ENCODE measurements around the gene BHLHA15. TPM values are rescaled to one million over a fixed set of nuclear protein-coding genes. Genes with fewer than 3 reads are reported as not detected.

Gene BHLHA15
- polyA plus RNA-seq (ENCODE audit: insufficient read length in 3 of 3), result under 1 TPM in 2 of 3 donors, not detected in 1; 0.16 to 0.44 TPM
- long read RNA-seq, donor 1, result 0 reads
- long read RNA-seq, donor 2, result 0 reads
- long read RNA-seq, donor 3, result 0 reads
- long read RNA-seq, donor 4, result 0 reads
- long read RNA-seq, donor 5, result 0 reads
- long read RNA-seq, donor 6, result 0 reads
- long read RNA-seq, donor 7, result 0 reads
- long read RNA-seq, donor 8, result 0 reads
- long read RNA-seq, donor 9, result 0 reads
- long read RNA-seq, donor 10, result 0 reads
- long read RNA-seq, donor 11, result 0 reads
- long read RNA-seq, donor 12, partial matches to known transcripts, result 0 of 1 reads
- long read RNA-seq, donor 12, other reads (novel, unspliced or antisense), result 0 of 1 reads
- long read RNA-seq, donor 13, result 0 reads
- long read RNA-seq, donor 14, result 0 reads
- long read RNA-seq, donor 15, result 0 reads
- long read RNA-seq, donor 16, result 0 reads

DNA sequence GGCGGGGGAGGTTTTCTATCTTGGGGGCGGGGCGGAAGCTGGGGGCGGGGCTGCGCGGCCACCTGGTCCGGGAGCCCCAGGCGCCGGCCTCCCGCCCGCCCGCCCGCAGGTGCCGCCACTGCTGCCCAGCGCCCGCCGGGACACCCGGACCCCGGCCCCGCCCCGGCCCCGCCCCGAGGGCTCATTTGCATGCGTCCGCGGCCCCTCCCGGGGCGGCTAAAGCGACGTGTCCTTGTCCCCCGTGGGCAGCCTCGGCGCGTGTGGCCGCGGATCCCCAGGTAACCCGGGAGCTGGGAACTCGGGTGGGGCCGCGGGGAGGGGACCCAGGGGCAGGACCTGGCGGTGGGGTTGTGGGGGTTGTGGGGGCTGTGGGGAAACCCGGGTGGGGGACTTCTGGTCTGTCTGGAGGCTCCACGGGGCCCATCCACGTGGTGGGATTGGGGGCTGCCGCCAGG is at the start of gene BHLHA15:
Gene BHLHA15 (plus strand): TSS at position 219 of the 455 bp plus-strand sequence. CDS start 871 bp downstream, outside the sequence.
- DNase-seq, result no peak

DNA sequence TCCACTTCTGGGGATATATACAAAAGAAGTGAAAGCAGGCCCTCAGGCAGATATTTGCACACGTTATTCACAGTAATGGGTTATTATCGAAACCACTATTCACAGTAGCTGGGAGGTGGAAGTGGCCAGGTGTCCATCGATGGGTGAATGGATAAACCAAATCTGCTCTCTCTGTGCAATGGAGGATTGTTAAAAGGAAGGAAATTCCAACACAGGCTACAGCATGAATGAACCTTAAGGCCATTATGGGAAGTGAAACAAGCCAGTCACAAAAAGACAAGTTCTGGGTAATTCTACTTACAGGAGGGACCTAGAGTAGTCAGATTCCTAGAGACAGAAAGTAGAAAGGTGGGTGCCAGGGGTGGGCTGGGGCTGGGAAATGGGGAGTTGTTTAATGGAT is 48.5 kb upstream of the BHLHA15 start:
- DNase-seq, result no peak

DNA sequence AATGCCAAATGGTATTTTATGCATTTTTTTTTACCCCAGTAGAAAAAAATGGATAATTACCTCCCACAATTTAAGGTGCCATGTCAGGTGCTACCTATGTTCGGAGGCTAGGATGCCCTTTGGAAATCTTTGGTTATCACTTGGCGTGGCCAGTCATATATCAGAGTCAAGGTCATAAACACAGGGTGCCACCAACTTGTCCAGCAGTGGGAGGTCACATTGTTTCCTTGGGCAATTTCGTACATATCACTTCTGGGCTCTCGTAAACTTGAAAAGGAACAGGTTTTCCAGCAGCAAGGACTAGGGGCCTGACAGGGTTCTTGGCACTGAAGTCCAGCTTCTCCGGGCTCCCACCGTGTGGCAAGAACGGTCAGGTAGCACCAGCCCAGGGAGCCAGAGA is 48.0 kb upstream of the BHLHA15 start:
- DNase-seq, result no peak

DNA sequence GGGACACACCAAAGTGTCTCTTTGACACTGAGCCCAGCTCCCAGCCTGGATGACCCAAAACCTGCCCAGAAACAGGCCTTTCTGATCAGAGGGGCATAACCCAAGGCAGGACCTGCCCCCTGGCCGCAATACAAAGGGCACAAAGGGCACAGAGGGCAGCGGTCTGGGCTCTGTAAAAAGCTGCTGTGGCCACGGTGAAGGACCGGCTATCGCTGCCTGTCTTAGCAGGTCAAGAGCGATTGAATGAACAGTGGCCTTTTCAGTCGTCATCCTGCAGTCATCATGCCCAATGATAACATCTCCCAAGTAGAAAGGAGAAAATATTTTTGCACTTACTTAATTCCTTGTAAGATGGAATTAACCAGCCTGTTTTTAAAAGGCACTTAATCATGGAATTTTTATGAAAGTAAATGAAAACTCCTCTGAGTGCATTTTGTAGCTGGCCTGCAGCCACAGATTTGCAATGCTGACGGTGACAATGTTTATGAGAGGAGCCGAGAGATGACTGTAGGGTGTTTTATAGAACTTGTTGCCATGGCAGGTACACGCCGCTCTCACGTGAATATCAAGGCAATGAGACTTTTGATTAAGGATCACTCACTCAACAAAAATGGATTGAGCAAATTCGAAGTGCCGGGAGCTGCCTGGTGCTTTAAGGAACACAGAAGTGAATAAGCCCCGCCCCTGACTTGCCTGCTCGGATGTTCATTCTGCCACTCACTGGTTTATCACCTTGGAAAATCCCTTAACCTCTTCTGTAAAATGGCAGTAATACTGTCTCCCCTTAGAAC is 47.3 kb upstream of the BHLHA15 start:
- no peak for DNase-seq

DNA sequence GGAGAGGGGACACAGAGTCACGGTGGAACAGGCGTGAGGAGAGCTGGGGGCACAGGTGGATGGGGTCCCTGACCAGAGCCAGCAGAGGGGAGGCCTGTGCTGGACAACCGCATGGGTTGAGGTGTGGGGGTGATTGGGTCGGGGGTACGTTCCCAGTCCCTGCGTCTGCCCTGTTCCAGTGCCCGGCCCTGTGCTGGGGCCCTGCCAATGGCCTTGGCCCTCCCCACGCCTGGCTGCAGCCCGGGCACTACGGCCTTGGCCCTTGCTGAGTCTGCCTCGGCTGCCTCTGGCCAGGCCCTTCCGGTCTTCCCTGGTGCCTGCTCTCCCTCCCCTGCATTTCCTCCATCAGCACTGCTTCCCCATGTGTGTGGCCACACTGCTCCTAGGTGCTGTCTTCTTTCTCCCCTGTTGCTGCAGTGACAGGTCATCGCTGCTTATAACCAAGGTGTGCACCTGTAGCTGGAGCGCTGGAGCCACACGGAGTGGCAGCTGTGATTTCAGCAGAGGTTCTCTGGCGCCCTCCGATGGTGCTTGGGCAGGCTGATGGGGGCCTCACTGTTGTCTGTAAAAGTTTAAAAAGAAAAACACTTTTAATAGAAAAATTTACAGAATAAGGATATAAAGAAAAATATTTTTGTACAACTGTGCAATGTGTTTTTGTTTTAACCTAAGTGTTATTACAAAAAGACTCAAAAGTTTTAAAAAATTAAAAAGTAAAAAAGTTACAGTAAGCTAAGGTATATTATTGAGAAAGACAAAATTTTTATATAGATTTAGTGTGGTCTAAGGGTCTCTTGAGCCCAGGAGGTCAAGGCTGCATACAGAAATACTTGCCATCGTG is 45.2 kb upstream of the BHLHA15 start:
- DNase-seq, result peak; percentile 19

DNA sequence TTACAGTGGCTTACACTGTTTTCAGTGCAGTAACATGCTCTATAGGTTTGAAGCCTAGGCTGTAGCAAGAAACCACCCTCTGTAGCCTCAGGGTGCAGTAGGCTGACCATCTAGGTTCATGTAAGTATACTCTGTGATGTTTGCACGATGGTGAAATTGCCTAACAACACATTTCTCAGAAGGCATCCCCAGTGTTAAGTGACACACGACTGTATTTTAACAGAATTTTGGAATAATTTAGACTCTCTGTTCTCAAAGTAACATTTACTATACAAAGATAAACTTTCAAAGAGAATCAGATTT is 44.6 kb upstream of the BHLHA15 start:
- no peak for DNase-seq

DNA sequence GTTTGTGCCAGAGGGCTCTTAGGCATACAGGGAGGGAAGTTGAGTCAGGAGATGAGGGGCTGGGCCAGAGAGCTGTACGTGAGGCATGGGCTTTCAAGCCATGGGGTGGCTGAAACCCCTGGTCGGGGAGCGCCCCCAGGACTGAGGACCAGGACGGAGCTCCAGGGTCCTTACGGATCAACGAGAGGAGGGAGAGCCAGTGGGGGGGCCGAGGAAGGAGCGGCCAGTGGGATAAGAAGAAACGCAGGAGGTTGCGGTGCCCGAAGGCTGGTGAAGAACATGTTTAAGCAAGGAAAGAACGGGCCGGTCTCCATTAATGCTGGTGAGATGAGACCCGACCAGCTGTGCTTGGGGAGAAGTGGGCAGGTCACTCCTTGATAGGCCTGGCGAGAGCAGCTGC is 43.6 kb upstream of the BHLHA15 start:
- no peak for DNase-seq

DNA sequence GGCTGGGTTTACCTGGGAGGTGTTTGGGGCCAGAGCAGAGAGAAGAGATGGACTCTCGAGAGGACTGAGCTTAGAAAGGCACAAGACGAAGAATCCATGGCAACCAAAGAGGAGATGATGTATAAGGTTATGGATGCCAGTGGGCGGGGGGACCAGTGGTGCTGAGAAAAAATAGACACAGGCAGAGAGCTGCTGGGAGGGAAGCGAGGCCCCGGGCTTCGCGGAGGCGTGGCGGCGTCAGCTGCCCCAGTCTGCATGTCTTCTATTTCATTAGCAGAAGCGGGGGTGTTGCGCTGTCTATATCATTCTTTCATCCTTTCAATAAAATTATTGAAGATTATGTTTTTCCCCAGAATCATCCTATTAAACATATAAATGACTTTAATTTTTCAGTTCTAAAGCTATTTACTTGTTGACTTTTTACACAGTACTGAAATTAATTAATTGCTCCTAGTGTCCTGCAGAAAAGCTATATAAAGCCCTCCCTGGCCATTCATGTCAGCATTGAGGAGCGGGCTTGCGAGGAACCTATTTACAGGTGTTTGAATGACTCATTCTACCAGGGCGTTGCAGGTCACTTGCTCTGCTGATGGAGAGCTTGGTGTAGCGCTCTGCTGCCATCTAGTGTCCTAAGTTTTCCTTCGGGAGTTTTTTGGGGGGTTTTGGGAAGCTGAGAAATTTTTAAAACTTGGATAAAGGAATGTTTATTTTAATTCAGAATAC is 42.9 kb upstream of the BHLHA15 start:
- peak; percentile 68 for DNase-seq

DNA sequence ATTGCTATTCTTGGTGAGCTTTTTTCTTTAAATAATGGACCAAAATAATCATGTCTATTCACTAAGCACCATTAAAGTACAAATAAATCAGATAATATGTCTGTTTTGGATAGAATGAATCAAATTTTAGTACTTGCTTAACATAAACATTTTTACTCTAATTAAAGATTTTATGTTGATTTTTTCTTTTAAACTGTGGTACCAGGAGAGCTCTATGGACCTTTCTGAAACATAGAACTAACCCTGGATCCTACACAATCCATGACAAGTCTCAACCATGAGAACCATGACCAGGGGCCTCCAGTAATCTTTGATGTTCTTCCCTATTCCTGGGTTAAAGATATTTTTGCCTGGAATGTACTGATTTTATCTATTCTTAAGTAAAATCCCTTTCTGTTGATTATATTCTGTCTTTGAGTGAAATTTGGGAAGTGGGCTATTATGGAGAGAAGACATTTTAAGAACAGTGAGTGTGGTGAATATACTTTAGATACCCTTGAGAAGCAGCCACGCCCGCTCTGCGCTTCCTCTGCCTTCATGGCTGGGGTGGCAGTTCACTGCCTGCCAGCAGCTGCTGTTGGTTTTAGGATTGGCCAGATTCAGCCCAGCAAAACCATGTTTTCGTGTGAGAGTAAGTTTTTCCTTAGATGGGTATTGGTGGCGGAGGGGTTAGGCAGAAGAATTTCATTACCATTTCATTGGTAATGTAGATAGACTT is 42.2 kb upstream of the BHLHA15 start:
- no peak for DNase-seq

DNA sequence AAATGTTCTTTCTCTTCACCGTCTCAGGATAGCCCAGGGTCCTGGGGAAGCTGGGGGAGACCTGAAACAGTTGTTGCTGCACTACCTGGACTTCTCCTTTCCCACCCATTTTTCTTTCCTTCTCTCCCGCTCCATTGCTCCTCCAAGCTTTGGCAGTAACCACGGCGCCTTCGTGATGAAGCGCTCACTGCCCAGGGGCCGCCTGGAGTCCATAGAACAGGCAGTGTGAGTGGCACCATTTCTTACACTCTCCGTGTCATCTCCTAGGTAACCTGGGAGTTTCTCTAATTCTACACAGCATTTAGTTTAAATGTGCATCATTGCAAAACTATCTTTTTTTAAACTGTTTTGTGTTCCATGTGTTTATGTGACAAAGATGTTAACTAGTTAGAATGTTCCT is 40.3 kb upstream of the BHLHA15 start:
- no peak for DNase-seq

DNA sequence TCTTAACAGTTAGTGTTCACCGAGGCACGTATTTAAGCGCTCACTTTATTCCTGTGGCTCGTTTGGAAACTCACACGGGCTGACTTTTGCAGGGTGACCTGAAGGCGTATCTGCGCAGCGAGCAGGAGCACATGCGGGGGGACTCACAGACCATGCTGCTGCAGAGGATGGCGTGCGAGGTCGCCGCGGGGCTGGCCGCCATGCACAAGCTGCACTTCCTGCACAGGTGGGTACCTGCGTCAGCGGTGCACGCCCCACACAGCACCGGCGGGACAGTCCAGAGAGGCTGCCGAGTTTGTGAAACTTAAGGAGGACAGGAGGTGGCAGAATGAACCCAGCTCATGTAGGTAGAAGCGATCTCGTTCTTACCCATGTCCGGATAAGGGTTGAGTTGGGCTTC is 39.8 kb upstream of the BHLHA15 start:
- no peak for DNase-seq

DNA sequence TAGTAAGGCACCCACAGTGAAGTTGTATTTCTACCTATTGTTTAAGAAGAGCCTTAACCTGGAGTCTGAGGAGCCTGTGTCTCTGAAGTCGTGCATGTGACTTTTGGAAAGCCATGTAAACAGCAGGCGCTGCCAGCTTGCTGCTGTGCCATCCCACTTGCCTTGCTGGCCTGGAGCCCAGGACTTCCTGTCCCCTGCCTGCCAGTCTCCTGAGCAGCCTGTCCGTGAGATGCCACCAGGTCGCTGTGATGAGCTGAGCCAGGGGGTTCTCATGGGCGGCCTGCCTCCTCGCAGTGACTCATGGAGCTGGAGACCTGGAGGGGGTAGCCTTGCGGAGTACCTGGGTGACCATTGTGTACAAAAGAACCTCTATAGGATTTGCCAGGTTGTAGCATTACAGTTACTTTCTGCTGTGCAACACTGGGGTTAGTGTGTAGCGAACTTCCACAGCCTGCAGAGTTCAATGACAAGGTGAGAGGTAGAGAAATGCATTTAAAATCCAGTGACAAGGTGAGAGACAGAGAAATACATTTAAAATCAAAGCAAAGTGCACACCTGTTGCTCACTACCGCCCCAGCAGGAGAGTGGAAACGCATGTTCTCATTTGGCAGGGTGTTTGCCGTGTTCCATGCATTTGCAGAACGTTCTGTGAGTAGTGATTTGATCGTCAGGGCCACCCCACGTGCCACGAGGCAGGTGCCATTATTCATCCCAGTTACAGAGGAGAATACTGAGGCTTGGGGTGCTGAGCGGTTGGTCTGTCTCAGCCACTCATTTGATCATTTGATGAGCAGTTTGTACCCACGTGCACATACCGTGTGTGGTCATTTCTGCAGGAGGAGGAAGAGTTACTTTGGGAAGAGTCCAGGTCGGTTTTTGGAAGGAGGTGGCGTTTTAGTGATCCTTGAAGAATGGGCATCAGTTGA is 36.6 kb upstream of the BHLHA15 start:
- DNase-seq, result no peak

DNA sequence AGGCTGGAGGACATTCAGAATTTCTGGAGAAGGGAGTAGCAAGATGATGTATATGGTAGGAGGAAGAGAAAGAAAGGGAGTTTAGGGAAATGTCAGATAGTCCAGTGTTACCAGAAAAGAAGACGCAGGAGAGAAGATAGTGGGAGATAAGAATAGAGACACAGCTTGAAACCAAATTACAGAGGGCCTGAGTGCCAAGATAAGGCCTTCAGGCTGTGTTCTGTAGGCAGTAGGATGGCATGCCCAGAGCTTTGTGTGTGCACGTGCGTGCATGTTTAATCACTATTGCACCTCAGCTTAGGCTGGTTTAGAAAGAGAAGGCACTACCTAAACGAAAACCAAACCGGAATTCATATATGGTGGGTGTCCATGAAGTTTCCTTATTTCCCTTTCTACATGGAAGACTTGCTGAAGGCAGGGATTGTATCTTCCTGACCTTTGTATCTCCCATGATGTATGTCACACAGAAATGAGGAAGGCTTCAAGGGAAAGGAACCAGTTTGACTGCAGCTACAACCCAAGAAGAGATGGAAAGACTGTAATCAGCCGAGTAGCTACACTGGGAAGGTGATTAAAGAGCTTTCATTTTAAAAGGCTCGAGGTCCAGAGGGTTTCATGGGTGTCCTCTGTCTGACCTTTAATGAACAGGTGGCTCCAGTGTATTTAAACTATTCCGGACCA is 35.8 kb upstream of the BHLHA15 start:
- no peak for DNase-seq

DNA sequence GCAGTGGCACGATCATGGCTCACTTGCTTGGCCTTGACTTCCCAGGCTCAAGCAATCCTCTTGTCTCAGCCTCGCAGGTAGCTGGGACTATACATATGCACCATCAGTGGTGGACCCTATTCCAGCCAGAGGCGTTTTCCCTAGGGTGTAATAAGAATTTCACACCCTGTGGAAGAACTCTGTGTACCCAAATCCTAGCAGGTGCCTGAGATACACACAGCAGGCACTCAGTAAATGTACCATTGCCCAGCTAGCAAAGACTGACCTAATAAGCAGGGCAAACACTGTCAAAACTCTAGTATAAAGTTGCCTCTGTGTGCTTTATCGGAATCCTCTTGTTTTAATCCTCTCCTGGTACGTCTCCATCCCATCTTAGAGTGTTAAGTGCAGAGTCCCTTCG is 33.7 kb upstream of the BHLHA15 start:
- no peak for DNase-seq

DNA sequence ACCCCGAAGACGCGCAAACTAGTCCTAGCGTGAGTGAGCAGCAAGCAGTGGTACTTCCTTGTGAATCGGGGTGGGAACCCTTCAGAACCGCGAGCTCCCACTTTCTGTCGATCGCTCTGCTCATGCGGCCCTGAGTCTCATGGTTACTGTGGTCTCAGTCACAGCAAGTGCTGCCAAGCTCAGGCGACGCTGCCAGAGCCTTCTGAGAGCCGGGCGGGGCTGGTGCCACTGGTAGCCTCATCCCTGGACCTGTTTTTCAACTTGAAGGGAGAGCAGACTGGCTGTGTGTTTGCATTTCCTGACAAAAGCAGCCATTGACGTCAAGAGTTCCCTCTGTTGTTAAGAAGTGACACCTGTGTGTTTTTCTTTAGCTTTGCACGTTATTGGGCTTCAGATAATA is 32.9 kb upstream of the BHLHA15 start:
- DNase-seq, result no peak

DNA sequence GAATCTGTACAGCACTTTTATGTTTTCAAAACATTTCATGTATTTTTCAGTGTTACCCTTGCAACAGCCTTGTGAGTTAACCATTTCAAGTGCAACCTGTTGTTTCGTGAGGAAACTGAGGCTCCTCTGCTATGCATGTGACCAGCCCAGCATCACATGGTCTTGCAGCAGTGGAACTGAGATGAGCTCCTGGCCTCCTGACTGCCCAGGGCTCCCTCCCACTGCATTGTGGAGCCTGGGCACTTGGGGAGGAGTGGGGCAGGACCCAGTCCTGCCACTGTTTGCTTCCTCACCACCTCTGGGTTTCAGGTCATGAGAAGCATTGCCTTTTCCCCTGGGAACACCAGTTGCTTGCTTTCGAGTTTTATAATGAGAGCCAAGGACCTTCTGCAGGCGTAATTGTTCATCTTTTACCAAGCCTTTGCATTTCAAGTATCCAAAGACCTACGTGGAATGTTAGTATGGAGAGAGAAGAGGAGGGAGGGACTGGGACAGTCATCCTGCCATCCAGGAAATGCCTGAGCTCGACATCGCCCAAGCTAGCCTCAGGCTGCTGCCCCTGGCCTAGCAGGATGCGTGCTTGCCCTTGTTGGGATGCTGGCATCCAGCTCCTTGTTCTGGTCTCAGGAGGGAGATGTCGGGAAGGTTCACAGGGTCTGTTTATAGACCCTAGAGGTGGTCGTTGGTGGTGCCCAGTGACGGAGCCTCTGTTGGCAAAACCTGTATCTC is 32.3 kb upstream of the BHLHA15 start:
- no peak for DNase-seq

DNA sequence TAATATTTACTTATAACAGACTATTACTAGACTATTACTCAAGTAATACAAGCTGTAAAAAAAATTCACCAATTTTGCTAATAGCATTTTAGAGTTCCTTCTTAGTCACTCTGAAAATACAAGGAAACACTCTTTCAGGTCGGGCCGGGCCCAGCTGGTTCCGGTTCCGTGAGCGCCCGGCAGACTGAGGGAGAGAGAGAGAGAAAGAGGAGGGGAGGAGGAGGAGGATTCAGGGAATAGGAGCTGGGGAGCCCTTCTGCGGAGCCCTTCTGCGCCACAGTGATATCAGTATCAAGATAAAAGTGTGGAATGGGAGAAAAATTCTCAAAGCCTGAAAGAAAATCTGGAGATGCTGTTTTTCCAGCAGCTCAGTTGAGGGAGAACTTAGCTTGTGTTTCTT is 30.5 kb upstream of the BHLHA15 start:
- no peak for DNase-seq

DNA sequence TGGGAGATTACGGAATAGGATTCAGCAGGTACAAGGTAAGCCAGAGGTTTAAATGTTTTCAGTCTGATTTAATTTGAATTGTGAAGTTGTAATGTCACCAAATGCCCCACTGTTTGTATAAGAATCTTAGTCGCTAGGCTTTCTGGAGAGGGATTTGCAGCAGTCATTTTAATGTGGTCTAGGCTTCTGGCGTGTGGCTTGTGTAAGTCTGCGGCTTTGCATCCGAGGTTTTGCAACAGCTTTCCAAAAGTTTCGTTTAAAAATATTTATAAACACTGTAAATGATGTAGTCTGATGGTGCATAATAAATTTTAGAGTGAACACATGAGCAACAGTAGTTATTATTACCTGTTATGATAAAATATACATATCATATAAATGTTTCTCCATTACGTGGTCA is 26.1 kb upstream of the BHLHA15 start:
- DNase-seq, result no peak
